ENCODE results near the gene EXOC6B.

EXOC6B gene

GRCh38 chr2:72276876-72277275 lies 549.0 kb downstream of the EXOC6B start:
- DNase-seq (ENCODE audit: low read depth in 2 of 2) = no peak

- DNase-seq (ENCODE audit: low read depth in 2 of 2) = no peak
These were observed 549.5 kb downstream of the EXOC6B start for GRCh38 chr2:72276356-72276755.

GRCh38 chr2:72275084-72275483 lies 550.7 kb downstream of the EXOC6B start:
- DNase-seq (ENCODE audit: low read depth in 2 of 2) = no peak

DNA sequence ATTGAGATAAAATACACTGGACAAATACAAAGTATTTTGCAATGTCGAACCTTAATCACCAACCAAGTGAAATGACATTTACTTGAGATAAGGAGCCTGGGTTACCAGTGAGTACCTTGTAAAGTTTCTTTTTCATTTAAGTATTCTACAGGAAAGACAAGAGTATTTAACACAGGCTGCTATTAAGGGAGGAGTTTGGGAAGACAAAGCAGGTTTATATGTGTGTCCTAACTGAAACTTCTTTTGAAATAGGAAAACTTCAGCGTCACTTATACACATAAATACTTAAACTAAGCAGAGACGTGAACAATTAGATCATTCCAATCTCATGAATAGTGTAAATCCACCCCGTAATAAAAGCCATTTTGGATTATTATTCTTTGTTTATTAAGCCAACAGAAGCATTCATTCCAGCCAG lies 551.4 kb downstream of the EXOC6B start:
- DNase-seq (ENCODE audit: low read depth in 2 of 2) = no peak

DNA sequence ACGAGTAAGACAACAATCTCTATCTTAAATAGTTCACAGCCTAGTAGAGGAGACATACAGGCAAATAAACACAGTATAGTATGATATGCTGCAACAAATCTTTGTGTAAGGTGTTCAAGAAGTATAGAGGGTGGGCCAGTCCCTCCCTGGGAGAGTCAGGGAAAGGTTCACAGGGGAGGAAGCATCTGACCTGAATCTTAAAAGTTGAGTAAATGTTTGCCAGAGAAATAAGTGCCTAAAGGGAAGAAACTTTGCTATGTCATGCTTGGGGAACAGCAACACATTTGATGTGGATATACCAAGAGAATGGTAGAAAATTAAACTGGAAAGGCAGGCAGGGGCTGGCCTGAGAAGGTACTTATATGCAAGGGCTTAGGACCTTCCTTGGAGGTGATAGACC lies 552.4 kb downstream of the EXOC6B start:
- no peak for DNase-seq (ENCODE audit: low read depth in 2 of 2)

- no peak for DNase-seq (ENCODE audit: low read depth in 2 of 2)
These were observed 553.8 kb downstream of the EXOC6B start for GRCh38 chr2:72271766-72272641.

GRCh38 chr2:72271276-72271614 lies 554.6 kb downstream of the EXOC6B start:
- no peak for DNase-seq (ENCODE audit: low read depth in 2 of 2)

DNA sequence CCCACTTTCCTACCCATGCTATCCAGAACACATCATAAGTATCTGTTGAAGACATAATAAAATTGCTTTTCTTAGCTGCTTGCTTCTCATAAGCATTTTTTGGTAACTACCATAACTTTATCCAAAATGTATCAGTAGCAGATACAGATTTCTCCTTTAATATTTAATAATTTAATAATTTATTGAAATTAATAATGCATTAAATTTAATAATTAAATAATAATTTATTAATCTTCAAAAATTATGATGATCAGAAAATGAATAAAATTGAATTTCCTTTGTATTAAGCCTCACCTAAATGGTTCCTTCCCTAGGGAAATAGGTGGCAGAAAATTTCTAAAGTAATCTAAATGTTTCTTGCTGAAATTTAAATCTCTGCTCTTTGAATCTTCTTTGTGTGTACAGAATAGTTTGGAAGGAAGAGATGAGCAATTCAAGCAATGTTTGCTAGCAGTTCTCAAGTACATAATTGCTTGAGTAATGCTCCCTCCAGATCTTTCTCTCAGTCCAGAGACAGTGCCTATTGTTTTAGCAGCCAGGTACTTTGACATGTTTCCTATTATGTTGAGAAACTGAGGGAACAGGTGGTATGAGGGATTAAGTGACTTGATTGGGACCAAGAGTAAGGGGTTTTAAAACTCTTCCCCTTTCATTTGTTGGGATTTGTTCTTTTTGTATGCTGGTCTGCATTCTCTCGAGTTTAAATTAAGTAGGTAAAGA lies 555.1 kb downstream of the EXOC6B start:
- no peak for DNase-seq (ENCODE audit: low read depth in 2 of 2)

DNA sequence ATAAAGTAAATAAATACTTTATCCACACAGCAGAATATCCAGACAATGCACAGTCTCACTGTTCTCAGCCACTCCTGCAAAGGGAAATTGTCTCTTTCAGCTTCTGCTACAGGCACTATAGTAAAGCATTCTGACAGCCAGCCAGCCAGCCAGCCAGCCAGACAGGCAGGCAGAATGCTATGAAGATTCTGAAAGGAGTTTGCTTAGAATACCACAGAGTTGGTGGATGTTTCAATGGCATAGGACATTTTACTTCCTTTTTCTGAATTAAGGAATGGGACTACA lies 562.1 kb downstream of the EXOC6B start:
- DNase-seq (ENCODE audit: low read depth in 2 of 2) = no peak

DNA sequence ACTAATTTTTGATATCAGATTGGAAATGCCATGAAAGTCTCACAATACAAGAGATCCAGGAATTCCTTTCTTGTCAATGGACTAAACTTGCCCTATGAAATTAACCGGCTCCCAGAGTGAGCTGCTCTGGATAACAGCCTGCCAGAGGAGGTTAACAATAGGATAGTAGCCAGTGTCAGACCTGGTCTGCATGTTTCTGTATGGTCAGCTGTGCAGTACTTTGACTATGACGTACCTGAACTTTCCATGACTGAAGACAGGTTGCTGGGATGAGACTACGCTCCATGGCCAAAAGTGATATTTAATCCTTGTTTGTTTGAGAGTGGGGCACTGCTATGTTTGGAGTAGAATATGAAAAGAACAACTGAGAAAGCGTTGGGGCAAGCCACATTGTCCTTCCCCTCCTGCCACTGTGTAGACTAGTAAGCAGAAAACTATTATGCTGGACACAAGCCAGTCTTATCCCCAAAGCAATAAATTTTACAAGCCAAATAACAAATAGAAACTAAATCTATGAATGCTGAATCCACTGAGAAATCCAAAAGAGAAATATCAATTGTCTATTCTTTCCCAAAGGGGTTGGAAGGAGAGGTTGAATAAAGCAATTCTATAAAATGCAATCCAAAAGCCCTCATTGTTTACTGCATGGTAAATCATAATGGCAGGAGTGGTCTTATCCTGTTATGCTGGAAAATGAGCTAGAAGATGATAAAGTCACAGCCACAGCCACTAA lies 562.6 kb downstream of the EXOC6B start:
- no peak for DNase-seq (ENCODE audit: low read depth in 2 of 2)

DNA sequence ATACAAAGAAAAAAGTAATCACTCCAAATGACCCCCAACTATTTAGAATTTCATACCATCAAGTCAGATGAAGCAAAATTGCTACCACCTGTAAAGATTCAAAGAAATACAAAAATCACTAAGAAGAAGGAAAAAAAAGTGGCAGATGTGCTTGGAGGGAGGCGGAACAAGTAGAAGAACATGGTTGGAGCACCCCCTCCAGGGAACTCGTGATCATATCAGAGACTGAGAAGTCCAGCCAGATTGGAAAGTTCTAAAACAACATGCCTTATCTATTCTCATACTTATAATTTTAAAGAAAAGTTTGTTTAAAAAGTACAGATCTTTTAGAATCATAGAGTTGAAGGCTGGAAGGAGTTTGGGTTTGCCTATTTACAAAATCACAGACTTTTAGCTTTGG lies 564.8 kb downstream of the EXOC6B start:
- DNase-seq (ENCODE audit: low read depth in 2 of 2) = no peak

- no peak for DNase-seq (ENCODE audit: low read depth in 2 of 2)
These were observed 570.3 kb downstream of the EXOC6B start for GRCh38 chr2:72255540-72255939.

DNA sequence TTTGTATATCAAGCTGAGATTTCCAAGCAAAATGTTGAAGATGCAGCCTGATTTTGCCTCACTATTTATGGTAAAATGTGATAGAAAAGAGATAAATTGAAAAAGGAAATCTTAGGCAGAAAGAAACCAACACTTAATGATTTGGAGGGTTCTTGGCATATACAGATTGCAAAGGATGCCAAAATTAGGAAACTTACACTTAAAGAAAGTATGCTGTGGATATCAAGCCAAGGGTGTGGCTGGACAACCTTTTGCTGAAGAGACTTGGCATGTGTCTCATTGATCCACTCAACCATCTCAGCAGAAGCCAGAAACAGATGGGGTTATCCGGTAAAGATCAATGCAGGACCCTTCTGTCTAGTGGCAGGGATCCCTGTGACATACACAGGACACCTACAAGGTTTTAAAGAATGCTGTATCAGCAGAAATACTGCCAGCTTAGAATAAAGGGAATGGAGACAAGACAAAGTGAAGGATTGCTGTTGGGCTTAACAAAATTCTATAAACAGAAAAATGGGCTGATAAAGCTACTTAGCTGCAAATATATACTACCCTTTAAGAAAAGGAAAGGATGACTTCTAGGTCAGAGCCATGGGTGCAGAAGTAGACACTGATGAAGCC lies 570.9 kb downstream of the EXOC6B start:
- no peak for DNase-seq (ENCODE audit: low read depth in 2 of 2)

GRCh38 chr2:72238311-72238710 lies 587.5 kb downstream of the EXOC6B start:
- DNase-seq (ENCODE audit: low read depth in 2 of 2) = no peak

GRCh38 chr2:72237549-72237948 lies 588.3 kb downstream of the EXOC6B start:
- DNase-seq (ENCODE audit: low read depth in 2 of 2) = no peak

DNA sequence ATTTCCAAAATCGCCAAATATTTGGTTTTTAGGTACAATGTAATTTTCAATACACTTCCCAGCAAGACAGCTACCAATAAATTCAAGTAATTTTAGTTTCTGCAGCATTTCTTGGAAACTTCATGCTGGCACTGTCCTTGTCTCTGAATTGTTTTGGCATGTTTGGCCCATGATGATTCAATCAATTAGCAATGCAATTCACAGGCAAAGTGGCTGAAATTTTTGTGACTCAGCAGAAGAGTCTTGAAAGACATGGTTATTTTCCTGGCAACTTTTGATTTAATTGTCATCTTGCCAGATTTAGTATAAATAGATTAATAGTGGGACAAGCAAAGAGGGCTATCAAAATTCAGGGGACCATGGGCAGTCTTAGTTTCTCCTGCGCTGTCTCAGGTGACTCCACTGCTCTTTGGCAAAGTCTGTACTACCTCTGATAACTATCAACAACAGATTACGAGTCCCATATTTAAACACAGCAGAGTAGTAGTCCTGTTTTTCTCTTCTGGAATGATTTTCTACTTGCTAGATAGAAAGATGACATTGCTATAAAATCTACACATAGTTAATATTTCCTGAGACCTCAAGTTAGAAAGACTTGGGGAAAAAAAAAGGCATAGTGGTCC lies 589.3 kb downstream of the EXOC6B start:
- DNase-seq (ENCODE audit: low read depth in 2 of 2) = no peak

- no peak for DNase-seq (ENCODE audit: low read depth in 2 of 2)
These were observed 590.1 kb downstream of the EXOC6B start for GRCh38 chr2:72235497-72236415.

- no peak for DNase-seq (ENCODE audit: low read depth in 2 of 2)
These were observed 592.6 kb downstream of the EXOC6B start for GRCh38 chr2:72233211-72233610.

GRCh38 chr2:72222829-72223564 lies 602.8 kb downstream of the EXOC6B start:
- no peak for DNase-seq (ENCODE audit: low read depth in 2 of 2)

GRCh38 chr2:72220170-72220569 lies 605.7 kb downstream of the EXOC6B start:
- DNase-seq (ENCODE audit: low read depth in 2 of 2) = no peak

Data from stimulated activated CD4-positive, alpha-beta T cell treated with anti-CD3 and anti-CD28 coated beads, Interleukin-12 subunit alpha, Interleukin-12 subunit beta, amount 100 ng/mL, for 24 hours (primary cell).